T-helper 2 cell treated with Interferon-gamma antibody and Interleukin-4, amounts not matched to agents 5 μg/mL and 100 μg/mL, for 36 hours (primary cell): ENCODE results near the gene ABCF2.

Experiments
- DNase-seq: peaks from one replicate; pipeline ENCODE4 v3.0.0; 2021; ENCODE audit warnings: low spot score
- H3K27ac Mint-ChIP-seq: one replicate; pipeline ENCODE4 v1.8.0; 2021; ENCODE audit warnings: mild to moderate bottlenecking, mixed read lengths
- H3K27me3 Mint-ChIP-seq: one replicate; pipeline ENCODE4 v1.8.0; 2021; ENCODE audit warnings: low read depth, mixed read lengths
- H3K36me3 Mint-ChIP-seq: one replicate; pipeline ENCODE4 v1.8.0; 2021; ENCODE audit warnings: low read depth, mixed read lengths
- H3K4me1 Mint-ChIP-seq: one replicate; pipeline ENCODE4 v1.8.0; 2021; ENCODE audit warnings: low read depth, mixed read lengths
- H3K4me3 Mint-ChIP-seq: one replicate; pipeline ENCODE4 v1.8.0; 2022; ENCODE audit warnings: mild to moderate bottlenecking, moderate library complexity, mixed read lengths
- H3K9me3 Mint-ChIP-seq: one replicate; pipeline ENCODE4 v1.8.0; 2021; ENCODE audit warnings: mixed read lengths

ABCF2 gene

DNA sequence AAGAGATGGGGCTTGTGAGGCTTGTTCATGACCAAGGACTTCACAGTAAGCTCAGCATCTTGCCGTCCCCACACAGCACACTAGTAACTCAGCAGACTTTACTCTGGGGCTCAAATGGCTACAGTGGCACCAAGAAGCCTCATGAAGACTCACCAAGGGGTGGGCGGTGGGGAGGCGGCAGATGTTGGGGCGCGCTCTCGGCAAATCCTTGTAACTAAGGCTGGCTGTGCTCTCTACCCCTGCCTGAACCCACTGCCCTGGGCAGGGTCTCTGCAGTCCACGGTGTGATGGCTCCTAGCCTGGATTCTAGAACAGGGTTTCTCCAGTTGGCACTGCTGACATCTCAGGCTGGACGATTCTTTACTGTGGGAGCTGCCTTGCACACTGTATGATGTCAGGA, 33.9 kb upstream of the ABCF2 start:
- Mint-ChIP-seq H3K36me3 (no peaks in the 10 kb centered on the region), H3K9me3 (no peaks in the 10 kb centered on the region), H3K27ac (no peak overlapping the region), H3K4me3 (no peak overlapping the region), H3K27me3 (peaks cover 24% of the 10 kb centered on the region), H3K4me1 (no peaks in the 10 kb centered on the region)
- no peak for DNase-seq

DNA sequence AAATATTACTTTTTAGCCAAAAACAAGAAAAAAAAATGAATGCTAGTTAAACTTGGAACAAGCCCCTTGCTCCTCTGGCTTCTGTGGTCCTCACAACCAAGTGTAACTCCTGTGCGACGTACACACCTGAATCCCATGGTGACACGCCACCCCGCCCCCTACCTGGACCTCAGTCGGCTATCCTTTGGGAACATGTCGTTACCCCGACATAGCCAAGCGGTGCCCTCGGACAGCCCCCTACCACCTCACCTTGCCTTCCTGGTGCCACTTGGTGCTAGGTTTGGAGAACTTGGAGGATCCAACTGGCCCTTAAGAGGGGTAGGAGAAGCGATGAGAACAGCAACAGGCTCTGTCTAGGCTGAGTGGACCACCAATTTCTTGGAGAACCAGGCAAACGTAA, 33.5 kb upstream of the ABCF2 start:
- DNase-seq = no peak
- Mint-ChIP-seq H3K27me3 (peaks cover 28% of the 10 kb centered on the region), H3K27ac (no peak overlapping the region), H3K4me1 (no peaks in the 10 kb centered on the region), H3K9me3 (no peaks in the 10 kb centered on the region), H3K4me3 (no peak overlapping the region), H3K36me3 (no peaks in the 10 kb centered on the region)

DNA sequence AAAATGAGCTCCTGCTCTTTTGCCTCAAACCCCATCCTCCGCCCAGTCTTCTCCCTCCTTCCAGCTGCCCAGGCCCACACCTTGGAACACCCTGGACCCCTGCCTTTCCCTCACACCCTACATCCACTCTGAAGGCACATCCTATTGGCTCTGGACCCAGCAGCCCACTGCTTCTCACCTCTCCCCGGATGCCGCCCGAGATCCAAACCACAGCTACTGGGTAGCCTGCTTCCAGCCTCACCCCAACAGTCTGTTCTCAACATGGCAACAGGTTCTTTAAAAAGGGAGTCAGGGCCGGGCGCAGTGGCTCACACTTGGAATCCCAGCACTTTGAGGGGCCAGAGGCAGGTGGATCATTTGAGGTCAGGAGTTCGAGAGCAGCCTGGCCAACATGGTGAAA, 31.0 kb upstream of the ABCF2 start:
- DNase-seq = no peak
- Mint-ChIP-seq H3K4me1 (no peaks in the 10 kb centered on the region), H3K27me3 (peaks cover 41% of the 10 kb centered on the region), H3K36me3 (no peaks in the 10 kb centered on the region), H3K27ac (no peak overlapping the region), H3K4me3 (no peak overlapping the region), H3K9me3 (no peaks in the 10 kb centered on the region)

DNA sequence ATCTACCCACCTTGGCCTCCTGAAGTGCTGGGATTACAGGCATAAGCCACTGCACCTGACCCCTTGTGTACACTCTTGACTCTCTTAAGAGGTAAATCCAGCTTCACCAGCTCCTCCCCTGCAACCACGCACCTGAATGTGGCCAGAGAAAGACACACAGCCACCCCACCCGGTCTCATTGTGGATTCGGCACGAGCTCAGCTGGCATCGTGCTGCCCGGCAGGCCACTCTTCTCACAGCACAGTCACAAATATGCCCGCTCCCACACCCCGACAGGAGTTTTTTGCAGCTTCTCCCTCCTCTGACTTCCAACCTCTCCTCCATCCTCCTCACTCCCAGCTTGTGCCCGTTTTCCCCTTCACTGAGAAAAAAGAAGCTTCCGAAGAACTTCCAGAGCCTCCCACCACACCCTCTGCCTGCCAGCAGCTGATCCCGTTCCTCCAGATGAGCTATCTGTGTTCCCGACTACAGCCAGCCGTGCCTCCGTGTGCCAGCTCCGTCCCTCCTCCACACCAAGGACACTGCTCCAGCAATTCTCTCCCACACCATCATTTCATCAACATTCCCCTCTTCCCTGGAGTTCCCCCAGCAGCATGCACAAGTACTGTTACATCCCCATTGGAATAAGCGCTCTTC, 29.5 kb upstream of the ABCF2 start:
- Mint-ChIP-seq H3K4me3 (no peak overlapping the region), H3K36me3 (no peaks in the 10 kb centered on the region), H3K9me3 (no peaks in the 10 kb centered on the region), H3K27ac (no peak overlapping the region), H3K4me1 (no peaks in the 10 kb centered on the region), H3K27me3 (peaks cover 51% of the 10 kb centered on the region)
- DNase-seq = no peak

DNA sequence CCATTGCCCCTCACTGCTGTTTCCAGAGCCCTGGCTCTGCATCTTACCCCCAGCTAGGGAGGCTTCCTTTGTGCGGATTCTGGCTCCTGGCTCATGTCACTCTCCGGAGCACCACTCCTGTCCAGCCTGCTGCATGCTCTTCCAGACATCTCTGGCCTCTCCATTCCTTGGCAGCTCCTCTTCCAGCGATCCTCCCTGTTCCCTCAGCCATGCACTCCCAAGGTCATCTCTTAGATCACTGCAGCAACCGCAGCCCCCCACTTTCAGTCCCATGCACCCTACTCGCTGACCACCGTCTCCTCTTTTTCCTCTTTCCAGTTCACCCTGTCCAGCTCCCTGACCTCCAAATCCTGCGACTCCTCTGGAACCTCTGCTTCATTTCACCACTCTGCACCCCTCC, 28.4 kb upstream of the ABCF2 start:
- Mint-ChIP-seq H3K36me3 (no peaks in the 10 kb centered on the region), H3K27me3 (peaks cover 61% of the 10 kb centered on the region), H3K9me3 (no peaks in the 10 kb centered on the region), H3K4me3 (no peak overlapping the region), H3K27ac (no peak overlapping the region), H3K4me1 (peaks cover 2% of the 10 kb centered on the region)
- DNase-seq = no peak

DNA sequence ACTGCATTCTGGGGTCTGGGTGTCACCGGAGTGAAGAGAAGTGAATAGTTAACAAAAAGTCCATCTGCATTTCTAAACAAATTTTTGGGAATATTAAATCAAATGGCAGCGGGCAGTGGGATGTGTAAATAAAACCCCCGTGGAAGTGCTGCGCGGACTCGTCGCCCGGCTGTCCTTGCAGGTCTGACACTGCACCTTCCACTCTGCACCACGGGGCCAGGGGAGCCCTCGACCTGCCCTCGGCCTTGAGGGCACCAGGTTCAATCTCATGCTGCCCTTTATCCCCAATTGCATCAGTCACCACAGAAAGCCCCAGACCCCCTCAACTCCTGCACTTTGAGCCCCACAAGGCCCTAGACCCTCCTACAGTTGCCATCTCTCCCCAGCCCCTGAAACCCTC, 27.8 kb upstream of the ABCF2 start:
- H3K36me3 Mint-ChIP-seq = no peaks in the 10 kb centered on the region
- peaks cover 2% of the 10 kb centered on the region for H3K4me1 Mint-ChIP-seq
- H3K27me3 Mint-ChIP-seq = peaks cover 66% of the 10 kb centered on the region
- no peak overlapping the region for H3K4me3 Mint-ChIP-seq
- no peaks in the 10 kb centered on the region for H3K9me3 Mint-ChIP-seq
- H3K27ac Mint-ChIP-seq = no peak overlapping the region
- no peak for DNase-seq

DNA sequence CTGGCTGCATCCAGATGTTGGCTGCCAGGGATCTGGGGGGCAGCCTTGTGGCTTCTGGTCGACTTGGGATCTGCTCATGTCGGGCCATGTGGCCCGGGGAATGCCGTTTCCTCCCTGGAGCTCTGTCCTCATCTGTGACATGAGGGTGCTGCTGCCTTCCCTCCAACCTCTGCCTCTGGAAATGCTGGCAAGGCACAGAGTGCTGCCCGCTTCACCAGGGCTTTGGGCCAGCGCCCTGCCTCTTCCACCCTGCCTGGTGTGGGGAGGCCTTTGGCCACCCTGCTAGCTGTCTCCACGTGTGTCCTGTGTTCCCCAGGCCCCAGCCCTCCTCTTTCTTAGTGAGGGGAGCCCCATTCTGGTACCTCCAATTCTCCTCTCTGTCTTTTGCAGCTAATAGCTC, 27.3 kb upstream of the ABCF2 start:
- Mint-ChIP-seq H3K27ac (no peak overlapping the region), H3K27me3 (peaks cover 71% of the 10 kb centered on the region), H3K4me1 (peaks cover 2% of the 10 kb centered on the region), H3K9me3 (no peaks in the 10 kb centered on the region), H3K4me3 (no peak overlapping the region), H3K36me3 (peaks cover under 1% of the 10 kb centered on the region)
- DNase-seq = no peak

DNA sequence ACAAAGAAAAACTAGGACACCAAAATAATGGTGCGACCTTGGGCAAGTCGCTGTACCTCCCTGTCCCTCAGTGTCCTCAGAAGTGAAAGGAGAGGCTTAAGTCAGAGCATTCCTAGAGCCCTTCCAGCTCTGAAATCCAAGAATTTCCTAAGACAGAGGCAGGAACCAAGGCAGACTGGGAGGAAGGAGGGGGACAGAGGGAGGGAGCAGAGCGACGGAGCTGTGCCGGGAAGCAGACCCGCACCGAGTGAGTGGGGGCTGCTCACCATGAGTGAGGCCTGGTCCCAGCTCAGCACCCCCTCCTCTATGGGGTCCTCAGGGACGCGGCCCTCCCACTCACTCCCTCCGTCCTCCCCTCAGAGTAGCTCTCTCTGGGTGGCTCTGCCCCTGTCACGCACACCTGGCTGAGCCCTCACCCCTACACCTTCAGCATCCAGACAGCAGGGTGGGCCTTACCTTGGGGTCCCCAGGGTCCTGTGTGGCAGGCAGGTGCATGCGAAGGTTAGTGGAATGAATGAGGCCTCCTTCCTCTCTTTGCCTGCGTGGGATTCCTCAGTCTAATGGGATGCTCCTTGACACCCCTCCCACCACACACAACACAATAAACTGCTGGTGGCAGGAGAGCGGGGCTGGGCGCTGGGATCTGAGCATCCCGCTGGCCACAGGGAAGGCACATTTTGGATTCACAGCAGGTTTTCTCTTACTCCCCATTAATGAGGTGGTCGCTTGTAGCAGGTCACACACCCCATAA, 26.1 kb upstream of the ABCF2 start:
- Mint-ChIP-seq H3K27ac (no peak overlapping the region), H3K36me3 (peaks cover 2% of the 10 kb centered on the region), H3K4me1 (peaks cover 7% of the 10 kb centered on the region), H3K9me3 (no peaks in the 10 kb centered on the region), H3K27me3 (peaks cover 73% of the 10 kb centered on the region), H3K4me3 (no peak overlapping the region)
- no peak for DNase-seq

DNA sequence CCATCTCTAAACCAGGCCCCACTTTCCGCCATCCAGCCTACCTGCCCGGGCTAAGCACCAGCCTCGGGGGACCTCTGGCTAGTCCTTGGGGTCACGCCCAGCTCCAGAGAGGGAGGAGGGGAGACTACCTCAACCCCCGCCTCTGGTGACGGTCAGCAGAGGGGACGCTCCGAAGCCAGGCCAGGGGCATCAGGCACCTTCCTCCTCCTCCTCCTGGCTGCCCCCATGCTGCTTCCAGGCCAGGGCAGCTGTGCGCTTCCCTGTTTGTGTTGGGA, 25.5 kb upstream of the ABCF2 start:
- no peaks in the 10 kb centered on the region for H3K9me3 Mint-ChIP-seq
- H3K4me1 Mint-ChIP-seq = peaks cover 11% of the 10 kb centered on the region
- DNase-seq = no peak
- H3K4me3 Mint-ChIP-seq = no peak overlapping the region
- H3K27ac Mint-ChIP-seq = no peak overlapping the region
- H3K27me3 Mint-ChIP-seq = peaks cover 72% of the 10 kb centered on the region
- H3K36me3 Mint-ChIP-seq = peaks cover 2% of the 10 kb centered on the region

DNA sequence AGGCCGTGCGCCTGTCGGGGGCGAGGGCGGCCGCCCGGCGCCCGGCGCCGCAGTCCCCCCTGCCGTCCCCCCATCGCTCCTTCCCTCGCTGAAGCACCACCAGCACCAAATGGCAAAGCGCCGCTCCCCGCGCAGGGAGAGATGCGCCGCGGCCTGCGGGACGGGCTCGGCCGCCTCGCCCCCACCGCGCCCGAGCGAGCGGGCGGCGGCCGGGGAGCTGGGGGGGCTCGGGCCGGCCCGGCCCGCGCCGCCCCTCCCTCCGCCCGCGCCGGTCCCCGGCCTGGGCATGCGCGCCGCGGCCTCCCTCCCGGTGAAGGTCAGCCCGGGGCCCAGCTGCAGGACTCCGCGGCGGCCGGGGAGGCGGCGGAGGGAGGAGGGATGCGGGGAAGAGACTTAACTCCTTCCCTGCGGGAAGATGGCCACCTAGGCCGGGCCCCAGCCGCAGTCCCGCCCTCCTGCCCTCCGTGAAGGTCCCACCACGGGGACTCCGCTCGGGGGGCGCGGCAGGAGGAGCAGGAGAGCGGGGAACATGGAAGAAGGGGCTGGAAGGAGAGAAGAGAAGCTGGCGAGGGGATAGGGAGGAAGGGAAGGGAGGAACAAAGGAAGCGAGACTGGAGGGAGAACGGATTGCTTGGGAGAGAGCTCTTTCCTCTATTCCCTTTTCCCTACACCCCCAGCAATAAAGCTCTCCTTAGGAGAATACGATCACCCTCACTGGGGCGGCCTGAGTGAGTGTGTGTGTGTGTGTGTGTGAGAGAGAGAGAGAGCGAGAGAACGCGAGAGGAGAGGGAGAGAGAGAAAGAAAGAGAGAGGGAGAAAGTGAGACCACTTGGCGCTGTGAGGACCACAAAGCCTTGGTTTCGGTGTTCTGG, 24.9 kb upstream of the ABCF2 start:
- DNase-seq = no peak
- Mint-ChIP-seq H3K27me3 (peaks cover 74% of the 10 kb centered on the region), H3K4me1 (peaks cover 11% of the 10 kb centered on the region), H3K27ac (no peak overlapping the region), H3K36me3 (peaks cover 2% of the 10 kb centered on the region), H3K9me3 (no peaks in the 10 kb centered on the region), H3K4me3 (no peak overlapping the region)

DNA sequence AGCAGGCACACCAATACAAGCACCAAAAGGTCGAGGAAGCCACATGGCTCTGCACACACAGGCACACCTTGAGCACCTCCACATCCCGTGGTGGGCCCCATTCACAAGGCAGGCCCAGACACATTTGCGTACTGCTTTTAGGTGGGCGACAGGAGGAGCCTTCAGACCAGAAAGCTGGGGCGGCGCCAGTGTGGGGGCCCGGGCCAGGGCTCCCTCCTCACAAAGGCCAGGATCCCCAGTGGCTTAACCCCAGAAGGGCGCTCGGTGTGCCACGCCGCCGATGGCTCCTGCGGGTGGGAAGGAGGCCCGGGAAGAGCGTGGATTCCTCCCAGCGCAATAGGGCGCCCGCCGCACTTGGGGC, 24.3 kb upstream of the ABCF2 start:
- peaks cover 2% of the 10 kb centered on the region for H3K36me3 Mint-ChIP-seq
- H3K4me1 Mint-ChIP-seq = peaks cover 11% of the 10 kb centered on the region
- DNase-seq = no peak
- H3K27ac Mint-ChIP-seq = no peak overlapping the region
- peaks cover 74% of the 10 kb centered on the region for H3K27me3 Mint-ChIP-seq
- no peak overlapping the region for H3K4me3 Mint-ChIP-seq
- H3K9me3 Mint-ChIP-seq = no peaks in the 10 kb centered on the region

DNA sequence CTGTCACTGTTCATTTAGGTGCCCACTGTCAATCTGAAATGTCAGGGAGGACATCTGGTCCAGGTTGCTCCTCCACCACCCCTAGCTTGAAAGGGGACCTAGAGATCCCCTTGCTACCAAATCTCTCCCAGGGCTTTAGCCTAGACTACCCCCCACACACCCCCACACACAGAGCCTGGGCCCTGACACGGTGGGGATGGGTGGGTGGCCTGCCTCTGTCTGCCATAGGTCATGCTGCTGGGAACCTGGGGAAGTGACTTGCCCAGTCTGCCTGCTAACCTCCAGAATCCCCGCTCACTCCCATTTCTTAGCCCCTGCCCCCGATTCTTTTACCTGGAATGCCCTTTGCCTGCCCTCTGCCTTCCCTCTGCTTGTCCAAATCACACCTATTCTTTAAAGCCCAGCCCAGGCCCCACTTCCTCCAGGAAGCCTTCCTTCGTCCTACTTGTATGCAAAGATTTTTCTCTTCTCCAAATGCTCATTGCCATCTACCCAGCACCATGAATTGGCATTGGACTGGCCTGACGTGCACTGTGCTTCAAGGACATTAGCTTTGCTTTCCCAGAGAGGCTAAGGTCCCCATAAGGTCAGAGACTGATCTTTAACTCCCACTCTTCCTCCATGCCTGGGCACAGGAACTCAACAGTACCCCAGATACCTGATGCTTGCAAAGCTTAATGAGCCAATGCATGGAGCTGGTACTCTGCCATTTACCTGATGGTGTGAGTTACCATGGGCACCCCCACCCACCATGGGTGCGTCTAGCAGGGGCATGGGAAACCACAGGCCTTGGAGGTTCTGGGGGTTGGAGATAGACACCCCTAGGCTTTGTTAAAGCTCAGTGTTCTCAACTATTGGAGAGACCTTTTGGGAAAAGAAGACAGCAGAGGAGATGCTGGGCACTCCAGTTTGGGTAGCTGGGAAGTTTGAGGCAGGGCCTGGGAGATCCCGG, 23.5 kb upstream of the ABCF2 start:
- H3K9me3 Mint-ChIP-seq = no peaks in the 10 kb centered on the region
- H3K27me3 Mint-ChIP-seq = peaks cover 75% of the 10 kb centered on the region
- H3K36me3 Mint-ChIP-seq = peaks cover 2% of the 10 kb centered on the region
- H3K27ac Mint-ChIP-seq = no peak overlapping the region
- no peak for DNase-seq
- H3K4me3 Mint-ChIP-seq = no peak overlapping the region
- H3K4me1 Mint-ChIP-seq = peaks cover 16% of the 10 kb centered on the region

DNA sequence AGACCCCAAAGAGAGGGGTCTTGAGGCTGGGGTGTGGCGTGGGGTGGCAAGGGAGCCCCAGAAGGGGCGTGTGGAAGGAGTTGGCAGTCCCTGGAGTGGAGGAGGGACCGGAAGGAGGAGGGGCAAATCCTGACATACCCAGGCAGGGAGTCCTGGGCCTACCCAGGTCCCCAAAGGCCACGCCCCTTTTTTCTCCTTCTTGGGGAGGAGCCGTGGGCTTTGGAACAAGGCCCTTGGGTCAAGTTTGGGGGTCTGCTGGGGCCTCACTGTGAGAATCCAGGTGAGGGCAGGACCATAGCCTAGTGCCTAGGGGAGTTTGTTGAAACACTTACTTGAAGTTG, 22.7 kb upstream of the ABCF2 start:
- DNase-seq = no peak
- no peak overlapping the region for H3K27ac Mint-ChIP-seq

More for the DNA sequence above, 22.7 kb upstream of the ABCF2 start:
- peaks cover 2% of the 10 kb centered on the region for H3K36me3 Mint-ChIP-seq
- H3K4me1 Mint-ChIP-seq = peaks cover 19% of the 10 kb centered on the region
- H3K27me3 Mint-ChIP-seq = peaks cover 78% of the 10 kb centered on the region
- H3K9me3 Mint-ChIP-seq = no peaks in the 10 kb centered on the region
- peak overlapping the region; percentile 12 for H3K4me3 Mint-ChIP-seq
